ENCODE data around the gene LCOR. TPM values are rescaled to one million over a fixed set of nuclear protein-coding genes. Genes with fewer than 3 reads are reported as not detected.

Gene LCOR
- total and polyA plus RNA-seq, 2 of the 4 experiments (the other 2 are of a cell fraction) = 3.7 to 36.9 TPM

- H3K56ac ChIP-seq (ENCODE audit: extremely low read depth, insufficient read depth, low read length) = no peak overlapping the region
- POLR2A ChIA-PET (ENCODE audit: unreplicated experiment) = interaction anchor here (0.8 kb wide), 1 partner anchor 205 kb away, joined by 4 read pairs; no protein-coding TSS in a partner anchor
- no peak for TF ChIP-seq POLR2A (IDR thresholded peaks at IDR 0.05; ENCODE audit: low read depth, low read length)
- TF ChIP-seq CTCF (conservative IDR thresholded peaks at IDR 0.05; ENCODE audit: low read depth, low read length) = peak; percentile 83
- TF ChIP-seq RFX5 (IDR thresholded peaks at IDR 0.05; ENCODE audit: low read depth, low read length) = no peak
- TF ChIP-seq MAFK (IDR thresholded peaks at IDR 0.05; ENCODE audit: low read depth, low read length) = no peak
- peak; percentile 55 for TF ChIP-seq USF2 (IDR thresholded peaks at IDR 0.05; ENCODE audit: low read depth, low read length)
- no peak for TF ChIP-seq RCOR1 (IDR thresholded peaks at IDR 0.05; ENCODE audit: insufficient replicate concordance, low read length)
- no peak for TF ChIP-seq FOS (IDR thresholded peaks at IDR 0.05; ENCODE audit: low read depth, low read length)
- peak; percentile 37; the same call in 1 of the 2 replicates for TF ChIP-seq MAZ (IDR thresholded peaks at IDR 0.05; ENCODE audit: borderline replicate concordance, low read depth, low read length)
- peak; percentile 70 for TF ChIP-seq RAD21 (IDR thresholded peaks at IDR 0.05; ENCODE audit: low read length)
- TF ChIP-seq SMC3 (IDR thresholded peaks at IDR 0.05; ENCODE audit: low read depth, low read length) = peak; percentile 50
- TF ChIP-seq NFE2L2 (IDR thresholded peaks at IDR 0.05; ENCODE audit: low read depth, low read length) = no peak
- TF ChIP-seq MXI1 (IDR thresholded peaks at IDR 0.05; ENCODE audit: borderline replicate concordance, low read depth, low read length) = no peak
- TF ChIP-seq BHLHE40 (IDR thresholded peaks at IDR 0.05; ENCODE audit: low read depth, low read length) = no peak
Observed at GRCh38 chr10:97037365-97038361, 205.6 kb downstream of the LCOR start.

More at GRCh38 chr10:97037365-97038361, 205.6 kb downstream of the LCOR start:
- H2BK120ac ChIP-seq (ENCODE audit: low read depth, low read length) = no peak overlapping the region
- H3K4ac ChIP-seq (ENCODE audit: low read depth, low read length) = no peak overlapping the region; the same call in 1 of the 2 replicates
- H3K79me1 ChIP-seq (ENCODE audit: low read depth in 1 of 2, low read length in 2 of 2) = no peaks in the 10 kb centered on the region
- H2AFZ ChIP-seq (replicated peaks; ENCODE audit: low read length, poor library complexity) = peak overlapping the region; percentile 83
- no peak overlapping the region for H4K91ac ChIP-seq (ENCODE audit: insufficient read depth, low read depth, low read length)
- CTCF ChIA-PET = interaction anchor here (0.5 to 2.3 kb wide), 22 partner anchors 8 to 436 kb away, joined by 3 to 13 read pairs (median 3); no protein-coding TSS in a partner anchor
- H2BK15ac ChIP-seq (ENCODE audit: low read depth, low read length) = no peak overlapping the region
- H3K36me3 ChIP-seq (ENCODE audit: control insufficient read depth, insufficient read depth, low read length) = no peaks in the 10 kb centered on the region
- no peak overlapping the region for H4K5ac ChIP-seq (ENCODE audit: low read depth, low read length)
- H3K9me1 ChIP-seq (ENCODE audit: insufficient read depth, low read length) = no peaks in the 10 kb centered on the region; the same call in 1 of the 2 replicates
- in situ Hi-C loops (cut with MboI; ENCODE audit: low sequenced_read_pairs) (no loop called here), dilution Hi-C loops (cut with HindIII; ENCODE audit: low sequenced_read_pairs, unreplicated experiment) (no loop called here), intact Hi-C loops (cut with micrococcal nuclease) (loop anchor here (1.0 to 10.0 kb wide), 4 partner anchors 173 to 663 kb away; no protein-coding TSS in a partner anchor)
- peak; percentile 98 for ATAC-seq (ENCODE audit: low read depth)
- H2BK20ac ChIP-seq (ENCODE audit: low read depth, low read length) = no peak overlapping the region
- H3K27ac ChIP-seq (ENCODE audit: insufficient read depth, low read length) = no peak overlapping the region
- H3K4me3 ChIP-seq (ENCODE audit: insufficient read depth, low read depth, low read length) = peak overlapping the region; percentile 42
- no peak overlapping the region for H2AK5ac ChIP-seq (ENCODE audit: low read depth, low read length)
- H3K9ac ChIP-seq (ENCODE audit: low read depth, low read length) = no peak overlapping the region
- 0 out of 2 replicates have a peak, but pooled peaks cover 5% of the 10 kb centered on the region for H4K20me1 ChIP-seq (ENCODE audit: insufficient read depth, low read length)
- BruUV-seq (replicated peaks) = no TSS peak
- H3K4me2 ChIP-seq (ENCODE audit: low read depth, low read length) = peak overlapping the region; percentile 95
- H3K18ac ChIP-seq (ENCODE audit: low read depth, low read length) = no peak overlapping the region
- 36% methylated on average over 12 of the region's 30 CpGs; no CpG with 5 or more reads in 1 of the 2 experiments for WGBS, 2 experiments (ENCODE audit: extremely low coverage in 2 of 2, insufficient read length in 1 of 2)
- DNase-seq = peak; percentile 71
- H2AK9ac ChIP-seq (replicated peaks; ENCODE audit: low read depth, low read length, poor library complexity) = peak overlapping the region; percentile 4
- H3K14ac ChIP-seq (replicated peaks; ENCODE audit: low read depth, low read length) = no peak overlapping the region
- H2BK5ac ChIP-seq (ENCODE audit: low read depth, low read length, poor library complexity, severe bottlenecking) = no peak overlapping the region
- H3K23ac ChIP-seq (ENCODE audit: low read depth, low read length) = no peak overlapping the region
- no peak overlapping the region for H4K8ac ChIP-seq (ENCODE audit: low read depth in 2 of 2, low read length in 2 of 2)
- peaks cover 5% of the 10 kb centered on the region; the same call in 1 of the 2 replicates for H3K4me1 ChIP-seq (ENCODE audit: control insufficient read depth, insufficient read depth, low read length)
- H3K27me3 ChIP-seq (ENCODE audit: control insufficient read depth, insufficient read depth, low read length) = peaks cover 34% of the 10 kb centered on the region
- no peaks in the 10 kb centered on the region for H3K9me3 ChIP-seq (ENCODE audit: control insufficient read depth, insufficient read depth, low read length)

All from IMR-90 (cell line).